Activated T-helper 1 cell treated with anti-CD3 and anti-CD28 coated beads, Interleukin-12 subunit alpha, Interleukin-12 subunit beta, Interleukin-2, Interleukin-4 antibody, amounts not matched to agents 30 ng/mL and 10 ng/mL and 1 ng/mL, durations not matched to agents 14 hours and 24 hours and 36 hours (primary cell): Measurements from ENCODE around the gene SCTR. TPM values are rescaled to one million over a fixed set of nuclear protein-coding genes. Genes with fewer than 3 reads are reported as not detected.

Experiments
- DNase-seq: peaks from one replicate; pipeline ENCODE4 v3.0.0; 2021; ENCODE audit warnings: low spot score
- H3K27ac Mint-ChIP-seq: one replicate; pipeline ENCODE4 v1.8.0; 2021; ENCODE audit warnings: mild to moderate bottlenecking, mixed read lengths
- H3K27me3 Mint-ChIP-seq: one replicate; pipeline ENCODE4 v1.8.0; 2022; ENCODE audit warnings: mild to moderate bottlenecking, moderate library complexity, mixed read lengths; ENCODE audit not compliant: insufficient read depth
- H3K36me3 Mint-ChIP-seq: one replicate; pipeline ENCODE4 v1.8.0; 2021; ENCODE audit warnings: low read depth, mixed read lengths
- H3K4me1 Mint-ChIP-seq: one replicate; pipeline ENCODE4 v1.8.0; 2021; ENCODE audit warnings: low read depth, mixed read lengths
- H3K4me3 Mint-ChIP-seq: one replicate; pipeline ENCODE4 v1.8.0; 2021; ENCODE audit warnings: mild to moderate bottlenecking, moderate library complexity, mixed read lengths
- H3K9me3 Mint-ChIP-seq: one replicate; pipeline ENCODE4 v1.8.0; 2021; ENCODE audit warnings: mixed read lengths
- intact Hi-C: fragments of 100-400 bp; cut with micrococcal nuclease; formaldehyde crosslinking; loops from one replicate; pipeline ENCODE4 v1.15.1; 2024
- total RNA-seq: library from RNA; stranded (reverse); gene quantifications from 2 replicates; pipeline ENCODE4 v1.2.3, GENCODE V29; 2022

SCTR gene
- total RNA-seq, 1 donor from 2014 or later: not detected

- H3K36me3 Mint-ChIP-seq: no peaks in the 10 kb centered on the region
- intact Hi-C loops: no loop called here
- H3K9me3 Mint-ChIP-seq: no peaks in the 10 kb centered on the region
- no peaks in the 10 kb centered on the region for H3K4me1 Mint-ChIP-seq
- DNase-seq: no peak
- H3K27me3 Mint-ChIP-seq: no peaks in the 10 kb centered on the region
- no peak overlapping the region for H3K4me3 Mint-ChIP-seq
- no peak overlapping the region for H3K27ac Mint-ChIP-seq
Measured at GRCh38 chr2:119474371-119475224, 49.7 kb downstream of the SCTR start.

- no peaks in the 10 kb centered on the region for H3K9me3 Mint-ChIP-seq
- H3K4me3 Mint-ChIP-seq: no peak overlapping the region
- H3K27ac Mint-ChIP-seq: no peak overlapping the region
- H3K36me3 Mint-ChIP-seq: no peaks in the 10 kb centered on the region
- no peaks in the 10 kb centered on the region for H3K4me1 Mint-ChIP-seq
- H3K27me3 Mint-ChIP-seq: no peaks in the 10 kb centered on the region
- no peak for DNase-seq
- intact Hi-C loops: no loop called here
Measured at GRCh38 chr2:119473621-119474370, 50.5 kb downstream of the SCTR start.

GRCh38 chr2:119472749-119473148 is 51.5 kb downstream of the SCTR start:
- Mint-ChIP-seq H3K4me3 (no peak overlapping the region), H3K9me3 (no peaks in the 10 kb centered on the region), H3K27me3 (no peaks in the 10 kb centered on the region), H3K36me3 (no peaks in the 10 kb centered on the region), H3K27ac (no peak overlapping the region), H3K4me1 (no peaks in the 10 kb centered on the region)
- DNase-seq: no peak
- intact Hi-C loops: no loop called here

- H3K36me3 Mint-ChIP-seq: no peaks in the 10 kb centered on the region
- no peak overlapping the region for H3K27ac Mint-ChIP-seq
- H3K27me3 Mint-ChIP-seq: peaks cover 7% of the 10 kb centered on the region
Measured at GRCh38 chr2:119469661-119470297, 54.5 kb downstream of the SCTR start.

GRCh38 chr2:119469131-119469530 is 55.2 kb downstream of the SCTR start:
- intact Hi-C loops: no loop called here
- no peak for DNase-seq
- no peaks in the 10 kb centered on the region for H3K9me3 Mint-ChIP-seq

More at GRCh38 chr2:119469661-119470297, 54.5 kb downstream of the SCTR start:
- intact Hi-C loops: no loop called here
- no peak for DNase-seq
- H3K4me3 Mint-ChIP-seq: no peak overlapping the region
- H3K9me3 Mint-ChIP-seq: no peaks in the 10 kb centered on the region
- no peaks in the 10 kb centered on the region for H3K4me1 Mint-ChIP-seq

GRCh38 chr2:119468154-119468955 is 55.9 kb downstream of the SCTR start:
- Mint-ChIP-seq H3K9me3 (no peaks in the 10 kb centered on the region), H3K4me3 (no peak overlapping the region), H3K36me3 (no peaks in the 10 kb centered on the region), H3K4me1 (no peaks in the 10 kb centered on the region), H3K27ac (no peak overlapping the region), H3K27me3 (peaks cover 7% of the 10 kb centered on the region)
- intact Hi-C loops: no loop called here
- no peak for DNase-seq

More at GRCh38 chr2:119469131-119469530, 55.2 kb downstream of the SCTR start:
- no peaks in the 10 kb centered on the region for H3K4me1 Mint-ChIP-seq
- no peaks in the 10 kb centered on the region for H3K36me3 Mint-ChIP-seq
- no peak overlapping the region for H3K27ac Mint-ChIP-seq
- peaks cover 7% of the 10 kb centered on the region for H3K27me3 Mint-ChIP-seq
- H3K4me3 Mint-ChIP-seq: no peak overlapping the region

- H3K4me3 Mint-ChIP-seq: no peak overlapping the region
- intact Hi-C loops: no loop called here
- DNase-seq: no peak
- no peaks in the 10 kb centered on the region for H3K4me1 Mint-ChIP-seq
- H3K27ac Mint-ChIP-seq: no peak overlapping the region
- H3K36me3 Mint-ChIP-seq: no peaks in the 10 kb centered on the region
- no peaks in the 10 kb centered on the region for H3K9me3 Mint-ChIP-seq
- peaks cover 7% of the 10 kb centered on the region for H3K27me3 Mint-ChIP-seq
Measured at GRCh38 chr2:119466373-119466772, 57.9 kb downstream of the SCTR start.

GRCh38 chr2:119465687-119466086 is 58.6 kb downstream of the SCTR start:
- no peak for DNase-seq
- Mint-ChIP-seq H3K27ac (no peak overlapping the region), H3K27me3 (peaks cover 7% of the 10 kb centered on the region), H3K9me3 (no peaks in the 10 kb centered on the region), H3K36me3 (no peaks in the 10 kb centered on the region), H3K4me1 (no peaks in the 10 kb centered on the region), H3K4me3 (no peak overlapping the region)
- intact Hi-C loops: no loop called here

- H3K27ac Mint-ChIP-seq: no peak overlapping the region
- no peaks in the 10 kb centered on the region for H3K4me1 Mint-ChIP-seq
- H3K27me3 Mint-ChIP-seq: peaks cover 7% of the 10 kb centered on the region
- no peak overlapping the region for H3K4me3 Mint-ChIP-seq
- intact Hi-C loops: no loop called here
- H3K36me3 Mint-ChIP-seq: no peaks in the 10 kb centered on the region
- no peak for DNase-seq
- H3K9me3 Mint-ChIP-seq: no peaks in the 10 kb centered on the region
Measured at GRCh38 chr2:119464981-119465380, 59.3 kb downstream of the SCTR start.

GRCh38 chr2:119463990-119464389 is 60.3 kb downstream of the SCTR start:
- no peak overlapping the region for H3K27ac Mint-ChIP-seq
- no peak for DNase-seq
- intact Hi-C loops: no loop called here

GRCh38 chr2:119463136-119463535 is 61.1 kb downstream of the SCTR start:
- Mint-ChIP-seq H3K9me3 (no peaks in the 10 kb centered on the region), H3K36me3 (no peaks in the 10 kb centered on the region), H3K27ac (no peak overlapping the region), H3K27me3 (peaks cover 7% of the 10 kb centered on the region), H3K4me1 (no peaks in the 10 kb centered on the region), H3K4me3 (no peak overlapping the region)
- no peak for DNase-seq
- intact Hi-C loops: no loop called here

More at GRCh38 chr2:119463990-119464389, 60.3 kb downstream of the SCTR start:
- peaks cover 7% of the 10 kb centered on the region for H3K27me3 Mint-ChIP-seq
- H3K4me3 Mint-ChIP-seq: no peak overlapping the region
- H3K9me3 Mint-ChIP-seq: no peaks in the 10 kb centered on the region
- H3K4me1 Mint-ChIP-seq: no peaks in the 10 kb centered on the region
- no peaks in the 10 kb centered on the region for H3K36me3 Mint-ChIP-seq

- DNase-seq: no peak
- Mint-ChIP-seq H3K4me1 (no peaks in the 10 kb centered on the region), H3K27ac (no peak overlapping the region), H3K9me3 (no peaks in the 10 kb centered on the region), H3K36me3 (no peaks in the 10 kb centered on the region), H3K4me3 (no peak overlapping the region), H3K27me3 (peaks cover 7% of the 10 kb centered on the region)
- intact Hi-C loops: no loop called here
Measured at GRCh38 chr2:119462574-119462973, 61.7 kb downstream of the SCTR start.
